ENCODE results near the gene CHD1.

Gene CHD1

GRCh38 chr5:98807806-98808205 lies 121.0 kb downstream of the CHD1 start:
- no peak for DNase-seq (ENCODE audit: low spot score)

- DNase-seq (ENCODE audit: low spot score), result no peak
These were observed 123.7 kb downstream of the CHD1 start for GRCh38 chr5:98805070-98805469.

GRCh38 chr5:98804066-98804465 lies 124.7 kb downstream of the CHD1 start:
- no peak for DNase-seq (ENCODE audit: low spot score)

Data from hematopoietic multipotent progenitor cell treated with erythropoietin and hydrocortisone succinate and interleukin-3 and kit ligand, for 15 days (in vitro differentiated cells).